GM23248 (cell line): ENCODE measurements around the gene HOXC11.
A peak's percentile ranks its signal among the peaks of the same experiment; 100 is the strongest.

Experiments used
- EZH2 ChIP-seq: fragments of 200-600 bp; sonication (generic); IDR thresholded peaks from 2 replicates; pipeline ENCODE4 v1.6.1; 2018; ENCODE audit warnings: antibody characterized with exemption, mild to moderate bottlenecking; ENCODE audit not compliant: insufficient read depth, poor library complexity, severe bottlenecking
- EZH2phosphoT487 ChIP-seq: fragments of 200-600 bp; sonication (generic); IDR thresholded peaks from 2 replicates; pipeline ENCODE4 v1.6.1; 2018; ENCODE audit warnings: antibody characterized with exemption, moderate library complexity, mild to moderate bottlenecking, low read depth; ENCODE audit not compliant: insufficient read depth

DNA sequence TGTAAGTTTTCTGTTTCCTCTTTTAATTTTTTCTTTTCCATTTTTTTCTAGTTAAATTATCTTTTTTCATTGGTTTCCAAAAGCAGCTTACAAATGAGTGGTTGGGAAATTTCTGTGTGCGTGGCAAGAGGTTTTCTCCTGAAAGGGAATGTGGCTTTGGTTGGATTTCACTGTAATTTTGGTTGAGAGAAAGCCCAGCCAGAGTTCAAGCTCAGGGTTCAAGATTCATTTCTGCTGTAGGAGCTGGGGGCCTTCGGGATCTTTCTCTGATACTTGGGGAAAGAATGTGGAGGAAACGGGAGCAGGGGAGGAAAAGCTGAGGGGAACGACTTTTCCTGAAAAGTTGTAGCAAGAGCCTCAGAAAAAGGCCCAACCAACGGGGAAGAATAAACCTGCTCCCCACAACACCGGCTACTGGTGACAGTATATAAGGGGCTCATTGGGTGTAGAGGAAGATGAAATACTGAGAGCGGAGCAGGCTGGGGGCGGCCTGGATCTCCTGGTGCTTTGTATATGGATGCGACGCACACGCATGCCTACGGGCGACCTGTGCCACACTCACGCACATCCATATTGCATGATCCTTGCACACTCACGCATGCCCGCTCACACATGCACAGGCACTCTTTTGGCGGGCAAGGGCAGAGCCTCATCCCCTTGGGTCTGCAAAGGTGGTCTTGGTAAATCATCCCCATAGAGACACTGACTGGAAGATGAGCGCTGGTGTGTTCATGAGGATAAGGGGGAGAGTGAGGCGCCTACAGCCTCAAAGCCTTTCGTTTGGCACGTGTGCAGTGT, 14.0 kb downstream of the HOXC11 start:
- TF ChIP-seq EZH2 (peak; percentile 16), EZH2phosphoT487 (no peak)
